Cardiac muscle cell (in vitro differentiated cells and primary cell): ENCODE data around the gene CT45A8. TPM values are rescaled to one million over a fixed set of nuclear protein-coding genes. Genes with fewer than 3 reads are reported as not detected.
"Not testable (repeated sequence)": the region's sequence is repeated elsewhere in the genome, so short reads cannot be mapped to it uniquely, and the experiment has no call there.

ENCODE experiments used
- DNase-seq, 2 donors: peaks; one replicate each; pipeline versions ENCODE4 v3.0.0 to v3.0.0-alpha.2; 2010 to 2017; ENCODE audit warnings: low read depth in 1 of 2, low spot score in 1 of 2
- H3K27ac ChIP-seq: fragments of 200-600 bp; sonication (generic); 2 replicates; pipeline ENCODE4 v1.5.1; 2016
- H3K27me3 ChIP-seq: fragments of 200-600 bp; sonication (generic); 2 replicates; pipeline ENCODE4 v1.6.0; 2016; ENCODE audit warnings: control low read depth
- H3K36me3 ChIP-seq: fragments of 200-600 bp; sonication (generic); 2 replicates; pipeline ENCODE4 v1.5.1; 2016; ENCODE audit warnings: control low read depth
- H3K4me1 ChIP-seq: fragments of 200-600 bp; sonication (generic); 2 replicates; pipeline ENCODE4 v1.8.1; 2017; ENCODE audit warnings: low read depth, mild to moderate bottlenecking, mixed run types
- H3K4me3 ChIP-seq: fragments of 200-600 bp; sonication (generic); 2 replicates; pipeline ENCODE4 v1.5.1; 2016; ENCODE audit warnings: mild to moderate bottlenecking
- H3K9me3 ChIP-seq: fragments of 200-600 bp; sonication (generic); 2 replicates; pipeline ENCODE4 v1.5.1; 2017; ENCODE audit warnings: low read depth, mild to moderate bottlenecking, control low read depth
- polyA plus RNA-seq: library from polyadenylated mRNA; unstranded; fragments of >200 nt; fragmentation: Nextera tagmentation; extraction: Ambion mirVana; gene quantifications from 2 replicates; pipeline ENCODE4 v1.2.1, GENCODE V29; 2016
- total RNA-seq: library from RNA; depleted of rRNA; stranded (reverse); fragments of >200 nt; gene quantifications from 2 replicates; pipeline ENCODE4 v1.2.3, GENCODE V29; 2016
- TF ChIP-seq, protein P1 (sequence below): IDR thresholded peaks from 2 replicates; pipeline ENCODE4 v1.5.1; 2012; ENCODE audit warnings: low read depth, mild to moderate bottlenecking, low read length

The CT45A8 gene, protein sequence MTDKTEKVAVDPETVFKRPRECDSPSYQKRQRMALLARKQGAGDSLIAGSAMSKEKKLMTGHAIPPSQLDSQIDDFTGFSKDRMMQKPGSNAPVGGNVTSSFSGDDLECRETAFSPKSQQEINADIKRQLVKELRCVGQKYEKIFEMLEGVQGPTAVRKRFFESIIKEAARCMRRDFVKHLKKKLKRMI
- total RNA-seq (not detected in 2 replicates), polyA plus RNA-seq (not detected in 2 replicates)

DNA sequence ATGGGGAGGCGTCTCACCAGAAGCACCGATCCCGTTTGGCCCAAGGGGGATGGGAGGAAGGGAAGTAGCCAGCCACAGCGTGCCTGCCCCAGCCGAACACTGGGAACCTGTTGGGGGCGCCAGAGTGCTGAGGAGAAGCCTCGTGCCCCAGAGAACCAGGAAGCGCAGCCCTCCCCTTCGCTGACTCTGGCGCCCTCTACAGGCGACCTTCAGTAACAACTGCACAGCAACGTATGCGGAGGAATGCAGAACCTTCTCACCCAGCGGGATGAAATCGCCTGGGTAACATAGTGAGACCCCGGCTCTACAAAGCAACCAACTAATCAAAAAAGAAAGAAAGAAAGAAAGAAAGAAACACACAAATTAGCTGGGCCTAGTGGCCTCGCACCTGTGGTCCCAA, at the start of gene CT45A8:
Gene CT45A8 (minus strand): TSS at position 101 of the 400 bp plus-strand sequence. CDS start 3,755 bp downstream, outside the sequence.
- not testable (repeated sequence) for H3K27me3 ChIP-seq, H3K9me3 ChIP-seq, H3K4me3 ChIP-seq, H3K27ac ChIP-seq, H3K36me3 ChIP-seq, H3K4me1 ChIP-seq, DNase-seq

DNA sequence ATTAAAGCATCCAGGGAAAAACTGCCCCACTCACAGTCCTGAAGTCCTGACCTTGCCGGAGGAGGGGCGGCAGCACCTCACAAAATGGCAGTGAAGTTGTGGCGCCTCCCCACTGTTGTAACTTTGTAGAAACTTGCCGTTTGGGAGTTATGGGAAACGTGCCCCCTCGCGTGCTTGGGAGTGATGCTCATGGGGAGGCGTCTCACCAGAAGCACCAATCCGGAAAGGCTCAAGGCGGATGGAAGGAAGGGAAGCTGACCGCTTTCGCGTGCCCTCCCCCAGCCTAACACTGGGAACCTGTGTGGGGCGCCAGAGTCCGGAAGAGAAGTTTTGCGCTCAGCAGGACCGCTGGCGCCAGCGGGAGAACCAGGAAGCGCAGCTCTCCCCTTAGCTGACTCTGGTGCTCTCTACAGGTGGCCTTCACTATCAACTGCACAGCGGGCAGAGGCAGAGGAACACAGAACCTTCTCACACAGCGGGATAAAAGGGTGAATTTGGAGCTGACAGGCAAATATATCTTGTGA, 39.0 kb upstream of the CT45A8 start, which contains the start of the genes CT45A10 and SAGE1:
Gene CT45A10 (minus strand): TSS at position 151 of the 524 bp plus-strand sequence. CDS start 8,100 bp downstream, outside the sequence.
Gene SAGE1 (plus strand): TSS at position 423 of the 524 bp plus-strand sequence. CDS start 2,527 bp downstream, outside the sequence.
- no peaks in the 10 kb centered on the region for H3K4me1 ChIP-seq
- no peaks in the 10 kb centered on the region for H3K9me3 ChIP-seq
- TF ChIP-seq, protein P1, sequence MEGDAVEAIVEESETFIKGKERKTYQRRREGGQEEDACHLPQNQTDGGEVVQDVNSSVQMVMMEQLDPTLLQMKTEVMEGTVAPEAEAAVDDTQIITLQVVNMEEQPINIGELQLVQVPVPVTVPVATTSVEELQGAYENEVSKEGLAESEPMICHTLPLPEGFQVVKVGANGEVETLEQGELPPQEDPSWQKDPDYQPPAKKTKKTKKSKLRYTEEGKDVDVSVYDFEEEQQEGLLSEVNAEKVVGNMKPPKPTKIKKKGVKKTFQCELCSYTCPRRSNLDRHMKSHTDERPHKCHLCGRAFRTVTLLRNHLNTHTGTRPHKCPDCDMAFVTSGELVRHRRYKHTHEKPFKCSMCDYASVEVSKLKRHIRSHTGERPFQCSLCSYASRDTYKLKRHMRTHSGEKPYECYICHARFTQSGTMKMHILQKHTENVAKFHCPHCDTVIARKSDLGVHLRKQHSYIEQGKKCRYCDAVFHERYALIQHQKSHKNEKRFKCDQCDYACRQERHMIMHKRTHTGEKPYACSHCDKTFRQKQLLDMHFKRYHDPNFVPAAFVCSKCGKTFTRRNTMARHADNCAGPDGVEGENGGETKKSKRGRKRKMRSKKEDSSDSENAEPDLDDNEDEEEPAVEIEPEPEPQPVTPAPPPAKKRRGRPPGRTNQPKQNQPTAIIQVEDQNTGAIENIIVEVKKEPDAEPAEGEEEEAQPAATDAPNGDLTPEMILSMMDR = no peak
- no peaks in the 10 kb centered on the region for H3K27me3 ChIP-seq
- no peak within 1 kb of the TSS for H3K4me3 ChIP-seq
- H3K36me3 ChIP-seq = no peaks in the 10 kb centered on the region
- no peak for DNase-seq
- no peak within 1 kb of the TSS for H3K27ac ChIP-seq

DNA sequence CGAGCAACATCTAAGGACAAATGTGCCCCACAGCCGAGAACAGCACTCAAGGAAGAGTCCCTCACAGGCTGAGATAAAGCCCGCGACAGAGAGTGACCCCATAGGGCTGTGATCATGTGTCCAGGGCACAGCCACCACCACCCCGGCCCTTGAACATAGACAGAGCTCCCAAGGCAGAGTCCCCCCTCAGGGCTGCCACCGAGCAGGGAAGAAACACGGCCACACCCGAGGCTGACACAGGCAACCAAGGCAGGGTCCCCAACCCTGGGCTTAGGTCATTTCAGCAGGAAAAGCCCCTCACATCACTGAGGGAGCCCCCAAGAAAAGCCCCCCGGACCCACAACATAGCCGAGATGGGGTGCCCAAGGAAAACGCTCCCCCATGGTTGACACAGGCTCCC, 38.4 kb upstream of the CT45A8 start:
- no peaks in the 10 kb centered on the region for H3K9me3 ChIP-seq
- H3K27me3 ChIP-seq = no peaks in the 10 kb centered on the region
- H3K4me1 ChIP-seq = no peaks in the 10 kb centered on the region
- no peak overlapping the region for H3K4me3 ChIP-seq
- no peak for DNase-seq
- no peak overlapping the region for H3K27ac ChIP-seq
- TF ChIP-seq, protein P1 = no peak
- no peaks in the 10 kb centered on the region for H3K36me3 ChIP-seq

DNA sequence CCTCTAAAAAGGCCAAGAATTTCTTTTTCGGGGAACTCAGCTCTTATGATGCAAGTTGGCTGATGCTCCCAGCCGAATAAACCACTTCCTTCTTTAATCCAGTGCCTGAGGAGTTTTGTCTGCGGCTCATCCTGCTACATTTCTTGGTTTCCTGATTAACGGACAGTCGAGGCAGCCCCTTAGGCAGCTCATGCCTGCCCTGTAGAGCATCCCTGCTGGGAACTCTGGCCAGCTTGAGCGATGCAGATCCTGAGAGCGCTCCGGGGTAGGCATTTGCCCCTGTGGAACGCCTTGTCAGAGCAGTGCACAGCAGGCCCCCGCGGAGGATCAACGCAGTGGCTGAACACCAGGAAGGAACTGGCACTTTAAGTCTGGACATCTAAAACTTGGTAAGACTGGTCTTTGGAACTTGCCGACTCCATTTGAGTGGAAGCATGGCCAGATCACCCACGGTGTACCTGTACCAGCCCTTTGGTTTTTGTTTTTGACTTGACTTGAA, 35.8 kb upstream of the CT45A8 start:
- no peak overlapping the region for H3K27ac ChIP-seq
- TF ChIP-seq, protein P1 = no peak
- H3K4me3 ChIP-seq = no peak overlapping the region
- no peak for DNase-seq
- H3K27me3 ChIP-seq = no peaks in the 10 kb centered on the region
- no peaks in the 10 kb centered on the region for H3K9me3 ChIP-seq
- H3K36me3 ChIP-seq = no peaks in the 10 kb centered on the region
- no peaks in the 10 kb centered on the region for H3K4me1 ChIP-seq

DNA sequence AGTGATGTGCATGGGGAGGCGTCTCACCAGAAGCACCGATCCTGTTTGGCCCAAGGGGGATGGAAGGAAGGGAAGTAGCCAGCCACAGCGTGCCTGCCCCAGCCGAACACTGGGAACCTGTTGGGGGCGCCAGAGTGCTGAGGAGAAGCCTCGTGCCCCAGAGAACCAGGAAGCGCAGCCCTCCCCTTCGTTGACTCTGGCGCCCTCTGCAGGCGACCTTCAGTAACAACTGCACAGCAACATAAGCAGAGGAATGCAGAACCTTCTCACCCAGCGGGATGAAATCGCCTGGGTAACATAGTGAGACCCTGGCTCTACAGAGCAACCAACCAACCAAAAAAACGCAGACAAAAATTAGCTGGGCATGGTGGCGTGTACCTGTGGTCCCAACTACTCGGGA, 34.6 kb upstream of the CT45A8 start:
- not testable (repeated sequence) for H3K4me1 ChIP-seq, DNase-seq

DNA sequence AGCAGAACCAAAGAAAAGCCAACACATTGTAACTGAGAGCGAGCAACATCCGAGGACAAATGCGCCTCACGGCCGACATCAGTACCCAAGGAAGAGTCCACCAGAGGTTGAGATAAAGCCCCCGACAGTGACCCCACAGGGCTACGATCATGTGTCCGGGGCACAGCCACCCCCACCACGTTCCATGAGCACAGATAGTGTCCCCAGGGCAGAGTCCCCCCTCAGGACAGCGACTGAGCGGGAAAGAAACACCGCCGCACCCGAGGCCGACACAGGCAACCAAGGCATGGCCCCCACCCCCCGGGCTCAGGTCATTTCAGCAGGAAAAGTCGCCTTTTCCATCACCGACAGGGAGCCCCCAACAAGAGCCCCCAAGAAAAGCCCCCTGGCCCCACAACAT, 33.9 kb upstream of the CT45A8 start:
- DNase-seq, H3K27ac ChIP-seq, H3K9me3 ChIP-seq, H3K4me1 ChIP-seq, H3K27me3 ChIP-seq, H3K36me3 ChIP-seq, H3K4me3 ChIP-seq: not testable (repeated sequence)

More for the DNA sequence above, 34.6 kb upstream of the CT45A8 start:
- not testable (repeated sequence) for H3K4me3 ChIP-seq, H3K9me3 ChIP-seq, H3K27me3 ChIP-seq, H3K27ac ChIP-seq, H3K36me3 ChIP-seq

DNA sequence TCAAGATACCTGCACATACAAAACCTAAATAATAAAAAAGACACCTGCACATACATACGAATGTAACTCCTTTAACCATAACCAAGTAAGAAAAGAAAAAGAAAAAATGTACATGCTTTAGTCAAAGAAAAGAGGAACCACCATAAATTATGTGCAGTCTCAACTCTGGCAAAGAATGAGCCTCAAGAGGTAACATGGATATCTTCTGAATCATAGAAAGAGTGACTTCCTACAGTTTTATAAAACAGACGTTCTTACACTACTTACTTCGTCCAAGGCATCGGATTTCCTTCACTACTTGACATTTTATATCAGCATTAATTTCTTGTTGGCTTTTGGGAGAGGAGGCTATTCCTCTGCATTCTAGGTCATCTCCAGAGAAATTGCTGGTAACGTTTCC, 28.4 kb upstream of the CT45A8 start:
- H3K4me1 ChIP-seq, H3K27ac ChIP-seq, H3K9me3 ChIP-seq, H3K4me3 ChIP-seq, DNase-seq, H3K27me3 ChIP-seq, H3K36me3 ChIP-seq: not testable (repeated sequence)

DNA sequence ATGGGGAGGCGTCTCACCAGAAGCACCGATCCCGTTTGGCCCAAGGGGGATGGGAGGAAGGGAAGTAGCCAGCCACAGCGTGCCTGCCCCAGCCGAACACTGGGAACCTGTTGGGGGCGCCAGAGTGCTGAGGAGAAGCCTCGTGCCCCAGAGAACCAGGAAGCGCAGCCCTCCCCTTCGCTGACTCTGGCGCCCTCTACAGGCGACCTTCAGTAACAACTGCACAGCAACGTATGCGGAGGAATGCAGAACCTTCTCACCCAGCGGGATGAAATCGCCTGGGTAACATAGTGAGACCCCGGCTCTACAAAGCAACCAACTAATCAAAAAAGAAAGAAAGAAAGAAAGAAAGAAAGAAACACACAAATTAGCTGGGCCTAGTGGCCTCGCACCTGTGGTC, 17.4 kb upstream of the CT45A8 start, which contains the start of gene CT45A9:
Gene CT45A9 (minus strand): TSS at position 101 of the 400 bp plus-strand sequence. CDS start 3,751 bp downstream, outside the sequence.
- H3K9me3 ChIP-seq, H3K4me3 ChIP-seq, H3K27ac ChIP-seq, H3K4me1 ChIP-seq, DNase-seq, H3K36me3 ChIP-seq, H3K27me3 ChIP-seq: not testable (repeated sequence)

DNA sequence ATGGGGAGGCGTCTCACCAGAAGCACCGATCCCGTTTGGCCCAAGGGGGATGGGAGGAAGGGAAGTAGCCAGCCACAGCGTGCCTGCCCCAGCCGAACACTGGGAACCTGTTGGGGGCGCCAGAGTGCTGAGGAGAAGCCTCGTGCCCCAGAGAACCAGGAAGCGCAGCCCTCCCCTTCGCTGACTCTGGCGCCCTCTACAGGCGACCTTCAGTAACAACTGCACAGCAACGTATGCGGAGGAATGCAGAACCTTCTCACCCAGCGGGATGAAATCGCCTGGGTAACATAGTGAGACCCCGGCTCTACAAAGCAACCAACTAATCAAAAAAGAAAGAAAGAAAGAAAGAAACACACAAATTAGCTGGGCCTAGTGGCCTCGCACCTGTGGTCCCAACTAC, 17.2 kb downstream of the CT45A8 start, which contains the start of gene CT45A7:
Gene CT45A7 (minus strand): TSS at position 101 of the 400 bp plus-strand sequence. CDS start 3,747 bp downstream, outside the sequence.
- not testable (repeated sequence) for H3K27ac ChIP-seq, DNase-seq, H3K36me3 ChIP-seq, H3K4me3 ChIP-seq, H3K9me3 ChIP-seq, H3K27me3 ChIP-seq, H3K4me1 ChIP-seq

DNA sequence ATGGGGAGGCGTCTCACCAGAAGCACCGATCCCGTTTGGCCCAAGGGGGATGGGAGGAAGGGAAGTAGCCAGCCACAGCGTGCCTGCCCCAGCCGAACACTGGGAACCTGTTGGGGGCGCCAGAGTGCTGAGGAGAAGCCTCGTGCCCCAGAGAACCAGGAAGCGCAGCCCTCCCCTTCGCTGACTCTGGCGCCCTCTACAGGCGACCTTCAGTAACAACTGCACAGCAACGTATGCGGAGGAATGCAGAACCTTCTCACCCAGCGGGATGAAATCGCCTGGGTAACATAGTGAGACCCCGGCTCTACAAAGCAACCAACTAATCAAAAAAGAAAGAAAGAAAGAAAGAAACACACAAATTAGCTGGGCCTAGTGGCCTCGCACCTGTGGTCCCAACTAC, 34.4 kb downstream of the CT45A8 start, which contains the start of gene CT45A2:
Gene CT45A2 (minus strand): TSS at position 101 of the 400 bp plus-strand sequence. CDS start 3,747 bp downstream, outside the sequence.
- H3K27ac ChIP-seq, H3K27me3 ChIP-seq, H3K4me3 ChIP-seq, H3K4me1 ChIP-seq, H3K36me3 ChIP-seq, DNase-seq, H3K9me3 ChIP-seq: not testable (repeated sequence)

DNA sequence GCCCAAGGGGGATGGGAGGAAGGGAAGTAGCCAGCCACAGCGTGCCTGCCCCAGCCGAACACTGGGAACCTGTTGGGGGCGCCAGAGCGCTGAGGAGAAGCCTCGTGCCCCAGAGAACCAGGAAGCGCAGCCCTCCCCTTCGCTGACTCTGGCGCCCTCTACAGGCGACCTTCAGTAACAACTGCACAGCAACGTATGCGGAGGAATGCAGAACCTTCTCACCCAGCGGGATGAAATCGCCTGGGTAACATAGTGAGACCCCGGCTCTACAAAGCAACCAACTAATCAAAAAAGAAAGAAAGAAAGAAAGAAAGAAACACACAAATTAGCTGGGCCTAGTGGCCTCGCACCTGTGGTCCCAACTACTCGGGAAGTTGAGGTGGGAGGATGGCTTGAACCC, 51.7 kb downstream of the CT45A8 start, which contains the start of gene CT45A6:
Gene CT45A6 (minus strand): TSS at position 101 of the 400 bp plus-strand sequence. CDS start 3,794 bp downstream, outside the sequence.
- H3K27me3 ChIP-seq, H3K4me3 ChIP-seq, H3K4me1 ChIP-seq, H3K36me3 ChIP-seq, H3K9me3 ChIP-seq, DNase-seq, H3K27ac ChIP-seq: not testable (repeated sequence)
